A549 (cell line): ENCODE data around the gene REL. TPM values are rescaled to one million over a fixed set of nuclear protein-coding genes. Genes with fewer than 3 reads are reported as not detected.

Source experiments
- ATAC-seq, 2 experiments: fragments of 200-7000 bp in 1 of 2; fragments of >200 bp in 1 of 2; cut with Nextera tagmentation in 1 of 2; cut with Tn5 transposase in 1 of 2; 3 replicates each; pipeline versions ENCODE4 v1.8.0 to v1.9.1; 2018 to 2020; ENCODE audit warnings: mild to moderate bottlenecking in 1 of 2, moderate library complexity in 1 of 2
- CTCF ChIA-PET: fragments of 300-600 bp; sonication (Branson Sonifier 250); formaldehyde crosslinking; extraction: SDS; loops from one replicate; lab custom pipeline; 2021; ENCODE audit warnings: antibody characterized with exemption, inconsistent platforms; lab: Yijun Ruan, JAX
- POLR2A ChIA-PET: fragments of 350-600 bp; formaldehyde crosslinking; extraction: SDS; loops from one replicate; lab custom pipeline; 2021; ENCODE audit warnings: antibody characterized with exemption, inconsistent platforms; lab: Yijun Ruan, JAX
- DNase-seq, 2 experiments: peaks; one replicate each; pipeline versions ENCODE4 v3.0.0 to v3.0.0-alpha.2; 2011 to 2016; ENCODE audit warnings: low read depth in 1 of 2, low spot score in 1 of 2
- FAIRE-seq: peaks from 2 replicates; lab custom pipeline; 2011; peaks lifted over from hg19 to GRCh38; lab: Jason Lieb, UNC
- H3K27ac ChIP-seq, 2 experiments: fragments of >200 bp; sonication (Bioruptor Twin); formaldehyde crosslinking; 3 replicates each; pipeline ENCODE4 v1.5.1; 2016 to 2017
- H3K4me1 ChIP-seq: fragments of >200 bp; sonication (Bioruptor Twin); formaldehyde crosslinking; 3 replicates; pipeline ENCODE4 v1.6.1; 2016
- H3K4me2 ChIP-seq: fragments of >200 bp; sonication (Bioruptor Twin); formaldehyde crosslinking; 3 replicates; pipeline ENCODE4 v1.6.1; 2016
- H3K4me3 ChIP-seq: fragments of >200 bp; sonication (Bioruptor Twin); formaldehyde crosslinking; 3 replicates; pipeline ENCODE4 v1.5.1; 2016
- H3K9me3 ChIP-seq: fragments of >200 bp; sonication (Bioruptor Twin); formaldehyde crosslinking; 3 replicates; pipeline ENCODE4 v1.6.1; 2016
- ATOH8 ChIP-seq: fragments of 250-450 bp; sonication (Bioruptor Pico); IDR thresholded peaks from 2 replicates; pipeline ENCODE4 v1.5.0; 2020; ENCODE audit warnings: low read depth, mild to moderate bottlenecking, moderate library complexity
- BCL3 ChIP-seq: fragments of >200 bp; sonication (Bioruptor Twin); formaldehyde crosslinking; IDR thresholded peaks from 3 replicates; pipeline ENCODE4 v1.6.1; 2016
- BHLHE40 ChIP-seq: IDR thresholded peaks from 2 replicates; pipeline ENCODE4 v1.6.1; 2012; ENCODE audit warnings: low read depth, low read length, inconsistent platforms
- CBX2 ChIP-seq: fragments of 200-600 bp; sonication (generic); IDR thresholded peaks from 2 replicates; pipeline ENCODE4 v1.6.1; 2016; ENCODE audit warnings: low read depth, mild to moderate bottlenecking, borderline replicate concordance
- CEBPB ChIP-seq, 2 experiments: fragments of >200 bp in 1 of 2; sonication (Bioruptor Twin) in 1 of 2; formaldehyde crosslinking in 1 of 2; IDR thresholded peaks; 2 replicates each; pipeline ENCODE4 v1.6.1; 2012 to 2016
- CHD2 ChIP-seq: fragments of 150-350 bp; IDR thresholded peaks from 2 replicates; pipeline ENCODE4 v1.6.1; 2014; ENCODE audit warnings: low read length; ENCODE audit not compliant: partially characterized antibody
- CTCF ChIP-seq: fragments of >200 bp; sonication (Bioruptor Twin); formaldehyde crosslinking; IDR thresholded peaks from 3 replicates; pipeline ENCODE4 v1.5.1; 2016
- E2F6 ChIP-seq: IDR thresholded peaks from 2 replicates; pipeline ENCODE4 v1.6.1; 2012; ENCODE audit warnings: low read depth, borderline replicate concordance
- ESRRA ChIP-seq: fragments of 150-350 bp; IDR thresholded peaks from 2 replicates; pipeline ENCODE4 v1.6.1; 2014; ENCODE audit warnings: mild to moderate bottlenecking, low read length, borderline replicate concordance
- FOSL2 ChIP-seq, 2 experiments: fragments of 450-650 bp in 1 of 2; fragments of >200 bp in 1 of 2; sonication (Bioruptor Twin) in 1 of 2; formaldehyde crosslinking; IDR thresholded peaks; 2 replicates each; pipeline versions ENCODE4 v1.5.0 to v1.6.1; 2016 to 2020; ENCODE audit warnings: mild to moderate bottlenecking in 1 of 2, moderate library complexity in 1 of 2
- FOXS1 ChIP-seq: fragments of 250-450 bp; sonication (Bioruptor Pico); IDR thresholded peaks from 2 replicates; pipeline ENCODE4 v1.5.0; 2020; ENCODE audit warnings: mild to moderate bottlenecking, moderate library complexity
- HMGXB4 ChIP-seq: fragments of 250-450 bp; sonication (Bioruptor Pico); IDR thresholded peaks from 2 replicates; pipeline ENCODE4 v1.5.0; 2021; ENCODE audit warnings: mild to moderate bottlenecking, moderate library complexity, borderline replicate concordance
- HOXB13 ChIP-seq: fragments of 250-450 bp; sonication (Bioruptor Pico); IDR thresholded peaks from 2 replicates; pipeline ENCODE4 v1.5.0; 2020; ENCODE audit warnings: low read depth, mild to moderate bottlenecking, moderate library complexity
- JUN ChIP-seq, 2 experiments: fragments of >200 bp; sonication (Bioruptor Twin); formaldehyde crosslinking; IDR thresholded peaks; 2 replicates in 1 of 2; 3 replicates in 1 of 2; pipeline ENCODE4 v1.6.1; 2016 to 2017
- MAFK ChIP-seq: fragments of 450-650 bp; IDR thresholded peaks from 2 replicates; pipeline ENCODE4 v1.6.1; 2014; ENCODE audit not compliant: partially characterized antibody
- MAX ChIP-seq: IDR thresholded peaks from 2 replicates; pipeline ENCODE4 v1.6.1; 2012
- NPAS2 ChIP-seq: fragments of 250-450 bp; sonication (Bioruptor Pico); IDR thresholded peaks from 2 replicates; pipeline ENCODE4 v1.8.0; 2022; ENCODE audit warnings: mild to moderate bottlenecking, moderate library complexity, borderline replicate concordance
- POLR2A ChIP-seq: IDR thresholded peaks from 2 replicates; pipeline ENCODE4 v1.6.1; 2012; ENCODE audit warnings: mild to moderate bottlenecking, low read length
- RCOR1 ChIP-seq: fragments of 150-350 bp; IDR thresholded peaks from 2 replicates; pipeline ENCODE4 v1.6.1; 2014; ENCODE audit warnings: antibody characterized with exemption, low read length, low read depth
- RFX5 ChIP-seq: fragments of 450-650 bp; IDR thresholded peaks from 2 replicates; pipeline ENCODE4 v1.7.1; 2014; ENCODE audit warnings: antibody characterized with exemption, mild to moderate bottlenecking, moderate library complexity
- RNF2 ChIP-seq: fragments of 200-600 bp; sonication (generic); IDR thresholded peaks from 2 replicates; pipeline ENCODE4 v1.6.1; 2016; ENCODE audit warnings: low read depth, mild to moderate bottlenecking, antibody characterized with exemption, moderate library complexity, borderline replicate concordance
- SREBF2 ChIP-seq: fragments of 450-650 bp; IDR thresholded peaks from 2 replicates; pipeline ENCODE4 v1.6.1; 2014; ENCODE audit warnings: mild to moderate bottlenecking, moderate library complexity
- WGBS: methylation state at CpG from one replicate; pipeline ENCODE4 v1.1.6; 2017; ENCODE audit errors: missing lambda C conversion rate; 5-methylcytosine and 5-hydroxymethylcytosine counted together
- polyA plus RNA-seq, 4 experiments: library from polyadenylated mRNA; depleted of rRNA in 3 of 4; stranded (reverse); fragments of >200 nt; fragmentation: RNase III in 1 of 4; extraction: RNeasy Plus Mini Kit Qiagen cat#74134 plus additional on column Dnase treatment in 1 of 4; gene quantifications; 2 replicates in 3 of 4; 3 replicates in 1 of 4; pipeline ENCODE4 v1.2.3, GENCODE V29; 2011 to 2017

The REL gene
- polyA plus RNA-seq, 2 of the 4 experiments (the other 2 are of a cell fraction) = 2.4 to 9.3 TPM

- FAIRE-seq = no peak
- no peak for ATAC-seq
- no peak for TF ChIP-seq MAX
- TF ChIP-seq CTCF = no peak
- TF ChIP-seq FOXS1 (CRISPR knock-in tag) = no peak
- TF ChIP-seq NPAS2 (CRISPR knock-in tag) = no peak
- TF ChIP-seq JUN (IDR thresholded peaks at IDR 0.05) = no peak
- TF ChIP-seq ESRRA = no peak
- TF ChIP-seq CHD2 = no peak
- no peak for TF ChIP-seq ATOH8 (CRISPR knock-in tag)
- no peak for DNase-seq
- H3K27ac ChIP-seq = peak overlapping the region in 1 of 2 experiments; percentile 11; a peak in 2 of 6 replicates
- H3K9me3 ChIP-seq = no peaks in the 10 kb centered on the region
- H3K4me1 ChIP-seq = peaks cover 29% of the 10 kb centered on the region
- no peak overlapping the region for H3K4me2 ChIP-seq
- WGBS = 92% methylated on average over 8 of the region's 8 CpGs
- ChIA-PET POLR2A (no interaction called here), CTCF (interaction anchor here (0.6 to 1.7 kb wide), 4 partner anchors 42 to 249 kb away, joined by 3 to 4 read pairs (median 4); no protein-coding TSS in a partner anchor)
- no peak overlapping the region for H3K4me3 ChIP-seq
Measured at GRCh38 chr2:60957224-60957623, 75.8 kb downstream of the REL start.

GRCh38 chr2:60957643-60958042 is 76.3 kb downstream of the REL start:
- 73% methylated on average over 5 of the region's 5 CpGs for WGBS
- no peak for DNase-seq
- ATAC-seq = peak in 1 of 2 experiments; percentile 28; a peak in 1 of 6 replicates
- peaks cover 29% of the 10 kb centered on the region for H3K4me1 ChIP-seq
- peak overlapping the region in 1 of 2 experiments; percentile 11; a peak in 2 of 6 replicates for H3K27ac ChIP-seq
- CTCF ChIA-PET = interaction anchor here (0.6 to 1.7 kb wide), 4 partner anchors 42 to 251 kb away, joined by 3 to 4 read pairs (median 4); no protein-coding TSS in a partner anchor
- FAIRE-seq = no peak
- POLR2A ChIA-PET = no interaction called here
- no peak overlapping the region for H3K4me2 ChIP-seq
- no peak for TF ChIP-seq CEBPB (IDR thresholded peaks at IDR 0.05)
- TF ChIP-seq FOSL2 (IDR thresholded peaks at IDR 0.05) = no peak
- TF ChIP-seq FOSL2 (CRISPR knock-in tag; IDR thresholded peaks at IDR 0.05) = no peak
- no peak for TF ChIP-seq MAFK
- TF ChIP-seq POLR2A = no peak
- TF ChIP-seq E2F6 = no peak
- H3K9me3 ChIP-seq = no peaks in the 10 kb centered on the region
- H3K4me3 ChIP-seq = no peak overlapping the region

GRCh38 chr2:60958361-60958760 is 77.0 kb downstream of the REL start:
- no peak for ATAC-seq
- Histone ChIP-seq H3K4me2 (no peak overlapping the region), H3K27ac (peak overlapping the region in 1 of 2 experiments; percentile 13; a peak in 1 of 6 replicates), H3K4me3 (no peak overlapping the region), H3K9me3 (no peaks in the 10 kb centered on the region), H3K4me1 (peaks cover 29% of the 10 kb centered on the region)
- no peak for DNase-seq
- ChIA-PET CTCF (interaction anchor here (0.6 to 1.7 kb wide), 6 partner anchors 19 to 252 kb away, joined by 3 to 4 read pairs (median 3); no protein-coding TSS in a partner anchor), POLR2A (no interaction called here)
- no peak for FAIRE-seq
- 96% methylated on average over 3 of the region's 3 CpGs for whole genome bisulfite sequencing
- TF ChIP-seq CTCF (no peak), RNF2 (no peak), MAX (no peak), RCOR1 (no peak), CBX2 (no peak), RFX5 (no peak), BHLHE40 (no peak), BCL3 (no peak), HMGXB4 (CRISPR knock-in tag) (no peak), SREBF2 (no peak), E2F6 (no peak), CHD2 (no peak), HOXB13 (CRISPR knock-in tag) (no peak)
